ENCODE data around the gene ADAP1. TPM values are rescaled to one million over a fixed set of nuclear protein-coding genes. Genes with fewer than 3 reads are reported as not detected.

Gene ADAP1
- polyA plus RNA-seq, 1 experiment = 0.87 TPM

GRCh38 chr7:979886-980571 is 25.5 kb upstream of the ADAP1 start:
- TF ChIP-seq, protein P1, sequence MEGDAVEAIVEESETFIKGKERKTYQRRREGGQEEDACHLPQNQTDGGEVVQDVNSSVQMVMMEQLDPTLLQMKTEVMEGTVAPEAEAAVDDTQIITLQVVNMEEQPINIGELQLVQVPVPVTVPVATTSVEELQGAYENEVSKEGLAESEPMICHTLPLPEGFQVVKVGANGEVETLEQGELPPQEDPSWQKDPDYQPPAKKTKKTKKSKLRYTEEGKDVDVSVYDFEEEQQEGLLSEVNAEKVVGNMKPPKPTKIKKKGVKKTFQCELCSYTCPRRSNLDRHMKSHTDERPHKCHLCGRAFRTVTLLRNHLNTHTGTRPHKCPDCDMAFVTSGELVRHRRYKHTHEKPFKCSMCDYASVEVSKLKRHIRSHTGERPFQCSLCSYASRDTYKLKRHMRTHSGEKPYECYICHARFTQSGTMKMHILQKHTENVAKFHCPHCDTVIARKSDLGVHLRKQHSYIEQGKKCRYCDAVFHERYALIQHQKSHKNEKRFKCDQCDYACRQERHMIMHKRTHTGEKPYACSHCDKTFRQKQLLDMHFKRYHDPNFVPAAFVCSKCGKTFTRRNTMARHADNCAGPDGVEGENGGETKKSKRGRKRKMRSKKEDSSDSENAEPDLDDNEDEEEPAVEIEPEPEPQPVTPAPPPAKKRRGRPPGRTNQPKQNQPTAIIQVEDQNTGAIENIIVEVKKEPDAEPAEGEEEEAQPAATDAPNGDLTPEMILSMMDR (IDR thresholded peaks at IDR 0.05; ENCODE audit: low read depth, low read length) = no peak
- Histone ChIP-seq H3K9me3 (ENCODE audit: control insufficient read depth, insufficient read depth, low read length) (no peaks in the 10 kb centered on the region; the same call in 1 of the 2 replicates), H3K27ac (ENCODE audit: low read depth, low read length) (no peak overlapping the region), H3K4me3 (ENCODE audit: low read depth, low read length) (no peak overlapping the region), H3K27me3 (ENCODE audit: control insufficient read depth, insufficient read depth, low read length) (peaks cover 7% of the 10 kb centered on the region)
- ChIA-PET POLR2A (no interaction called here), CTCF (no interaction called here)
- no peak for DNase-seq (ENCODE audit: low read depth, low spot score)

GRCh38 chr7:979151-979550 is 24.7 kb upstream of the ADAP1 start:
- H3K4me3 ChIP-seq (ENCODE audit: low read depth, low read length) = no peak overlapping the region
- POLR2A ChIA-PET = no interaction called here

DNA sequence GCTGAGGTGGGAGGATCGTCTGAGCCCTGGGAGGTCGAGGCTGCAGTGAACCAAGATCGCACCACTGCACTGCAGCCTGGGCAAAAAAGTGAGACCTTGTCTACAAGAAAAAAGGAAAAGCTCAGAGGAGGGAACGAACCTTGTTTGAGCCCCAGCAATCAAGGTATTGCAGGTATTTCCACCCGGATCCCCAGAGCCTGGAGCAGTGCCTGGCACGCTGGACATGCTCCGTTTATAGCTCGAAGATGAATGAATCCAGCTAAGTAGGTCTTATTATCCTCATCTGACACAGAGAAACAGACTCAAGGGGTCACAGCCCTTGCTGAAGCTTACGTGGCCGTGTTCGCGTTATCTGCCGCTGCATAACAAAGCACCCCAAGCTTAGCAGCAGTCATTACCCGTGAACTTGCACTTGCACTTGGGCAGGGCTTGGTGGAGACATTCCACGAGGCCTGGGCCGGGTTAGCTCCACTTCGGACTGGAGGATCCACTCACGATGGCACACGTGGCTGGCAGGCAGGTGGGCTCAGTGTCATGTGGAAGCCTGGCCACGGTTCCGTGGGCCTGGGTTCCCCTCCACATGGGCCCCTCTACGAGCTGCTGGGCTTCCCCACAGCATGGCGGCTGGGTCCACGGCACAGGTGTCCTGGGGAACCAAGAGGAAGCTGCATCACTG is 24.1 kb upstream of the ADAP1 start:
- Histone ChIP-seq H3K9me3 (ENCODE audit: control insufficient read depth, insufficient read depth, low read length) (no peaks in the 10 kb centered on the region; the same call in 1 of the 2 replicates), H3K4me3 (ENCODE audit: low read depth, low read length) (no peak overlapping the region), H3K27me3 (ENCODE audit: control insufficient read depth, insufficient read depth, low read length) (peaks cover 7% of the 10 kb centered on the region), H3K27ac (ENCODE audit: low read depth, low read length) (no peak overlapping the region)
- TF ChIP-seq, protein P1 (IDR thresholded peaks at IDR 0.05; ENCODE audit: low read depth, low read length) = no peak
- CTCF ChIA-PET = interaction anchor here (1.2 to 1.8 kb wide), 3 partner anchors 14 to 108 kb away, joined by 3 to 10 read pairs (median 8); no protein-coding TSS in a partner anchor
- POLR2A ChIA-PET = no interaction called here
- no peak for DNase-seq (ENCODE audit: low read depth, low spot score)

More at GRCh38 chr7:979151-979550, 24.7 kb upstream of the ADAP1 start:
- H3K27ac ChIP-seq (ENCODE audit: low read depth, low read length) = no peak overlapping the region
- CTCF ChIA-PET = interaction anchor here (1.5 to 1.8 kb wide), 2 partner anchors 14 to 107 kb away, joined by 8 to 10 read pairs; no protein-coding TSS in a partner anchor
- TF ChIP-seq, protein P1 (IDR thresholded peaks at IDR 0.05; ENCODE audit: low read depth, low read length) = no peak
- peaks cover 7% of the 10 kb centered on the region for H3K27me3 ChIP-seq (ENCODE audit: control insufficient read depth, insufficient read depth, low read length)
- no peak for DNase-seq (ENCODE audit: low read depth, low spot score)
- H3K9me3 ChIP-seq (ENCODE audit: control insufficient read depth, insufficient read depth, low read length) = no peaks in the 10 kb centered on the region; the same call in 1 of the 2 replicates

GRCh38 chr7:978049-978346 is 23.5 kb upstream of the ADAP1 start:
- no peak overlapping the region for H3K27ac ChIP-seq (ENCODE audit: low read depth, low read length)
- H3K9me3 ChIP-seq (ENCODE audit: control insufficient read depth, insufficient read depth, low read length) = no peaks in the 10 kb centered on the region; the same call in 1 of the 2 replicates
- DNase-seq (ENCODE audit: low read depth, low spot score) = no peak
- peaks cover 7% of the 10 kb centered on the region for H3K27me3 ChIP-seq (ENCODE audit: control insufficient read depth, insufficient read depth, low read length)
- CTCF ChIA-PET = interaction anchor here (1.2 to 1.8 kb wide), 3 partner anchors 15 to 108 kb away, joined by 3 to 10 read pairs (median 8); no protein-coding TSS in a partner anchor
- TF ChIP-seq, protein P1 (IDR thresholded peaks at IDR 0.05; ENCODE audit: low read depth, low read length) = no peak
- H3K4me3 ChIP-seq (ENCODE audit: low read depth, low read length) = no peak overlapping the region
- POLR2A ChIA-PET = no interaction called here

All from AG04450 (cell line).